Measurements from ENCODE around the gene STN1. TPM values are rescaled to one million over a fixed set of nuclear protein-coding genes. Genes with fewer than 3 reads are reported as not detected.

The STN1 gene
- total and polyA plus RNA-seq, 9 of the 15 experiments (the other 6 are each of a cell fraction or from before 2014, with no cell fraction given): 9.1 to 19.6 (median 13.8) TPM

DNA sequence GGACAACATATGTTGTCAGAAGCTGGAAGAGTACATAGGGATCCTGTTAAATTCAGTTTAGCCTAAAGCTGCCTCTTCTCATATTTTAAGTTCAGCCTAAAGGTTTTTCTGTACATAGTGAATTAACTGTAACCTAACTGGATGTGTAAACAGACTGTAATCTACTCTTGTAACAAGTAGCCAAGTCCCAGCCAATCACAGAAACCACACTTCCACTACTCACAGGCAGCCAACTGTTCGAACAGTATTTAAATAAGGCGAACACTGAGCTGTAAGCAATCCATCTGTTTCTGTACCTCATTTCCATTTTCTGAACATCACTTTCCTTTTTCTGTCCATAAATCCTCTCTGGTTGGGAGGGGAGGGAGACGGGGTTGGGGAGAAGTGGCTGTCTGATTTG is 15.0 kb upstream of the STN1 start:
- in situ Hi-C loops (cut with MboI) (no loop called here), intact Hi-C loops (cut with micrococcal nuclease) (no loop called here)
- no peak overlapping the region for H2AFZ ChIP-seq (ENCODE audit: low read depth, low read length)
- ATAC-seq (no peak), FAIRE-seq (no peak), DNase-seq (ENCODE audit: extremely low read depth in 1 of 4, low spot score in 3 of 4) (no peak)
- BruUV-seq (replicated peaks): no TSS peak
- no peaks in the 10 kb centered on the region for H4K20me1 ChIP-seq (replicated peaks; ENCODE audit: control insufficient read depth, insufficient read depth, low read length)
- H3K9me3 ChIP-seq (replicated peaks; ENCODE audit: control insufficient read depth, insufficient read depth, low read depth, low read length): no peaks in the 10 kb centered on the region
- H3K4me1 ChIP-seq (replicated peaks in 1 of 2; ENCODE audit: control insufficient read depth in 2 of 2, insufficient read depth in 2 of 2, low read length in 2 of 2): peaks cover 0 to 3% of the 10 kb centered on the region in 2 experiments; a peak in 2 of 5 replicates
- 29% methylated on average over 2 of the region's 3 CpGs for WGBS (ENCODE audit: insufficient coverage, low coverage, missing lambda C conversion rate)
- peaks cover 0 to 6% of the 10 kb centered on the region in 2 experiments; a peak in 1 of 5 replicates for H3K27me3 ChIP-seq (ENCODE audit: control insufficient read depth in 2 of 2, insufficient read depth in 2 of 2, low read length in 2 of 2)
- ChIA-PET CTCF (ENCODE audit: low intra/inter-chr PET ratio) (no interaction called here), POLR2A (no interaction called here)
- no peak overlapping the region for H3K9ac ChIP-seq (ENCODE audit: insufficient read depth in 1 of 2, low read depth in 2 of 2, low read length in 2 of 2)
- H3K36me3 ChIP-seq (ENCODE audit: control insufficient read depth, insufficient read depth, low read length): no peaks in the 10 kb centered on the region
- no peaks in the 10 kb centered on the region for H3K79me2 ChIP-seq (ENCODE audit: control insufficient read depth, insufficient read depth, low read length)
- no peak overlapping the region for H3K4me3 ChIP-seq
- no peaks in the 10 kb centered on the region for H3K9me1 ChIP-seq (ENCODE audit: control insufficient read depth, insufficient read depth, low read length)
- TF ChIP-seq NCOA1 (IDR thresholded peaks at IDR 0.05; ENCODE audit: low read depth) (no peak), ZSCAN29 (IDR thresholded peaks at IDR 0.05) (no peak), TFAP4 (CRISPR knock-in tag; IDR thresholded peaks at IDR 0.05; ENCODE audit: borderline replicate concordance) (no peak), ASH1L (IDR thresholded peaks at IDR 0.05; ENCODE audit: borderline replicate concordance, low read depth, partially characterized antibody) (no peak)
- no peak overlapping the region for H3K4me2 ChIP-seq (ENCODE audit: insufficient read depth, low read length)
- no peak overlapping the region for H3K27ac ChIP-seq (ENCODE audit: extremely low read depth, low read depth, low read length)

- Histone ChIP-seq H3K4me1 (replicated peaks in 1 of 2; ENCODE audit: control insufficient read depth in 2 of 2, insufficient read depth in 2 of 2, low read length in 2 of 2) (peaks cover 0 to 3% of the 10 kb centered on the region in 2 experiments; a peak in 2 of 5 replicates), H3K36me3 (ENCODE audit: control insufficient read depth, insufficient read depth, low read length) (no peaks in the 10 kb centered on the region), H4K20me1 (replicated peaks; ENCODE audit: control insufficient read depth, insufficient read depth, low read length) (no peaks in the 10 kb centered on the region), H3K9me1 (ENCODE audit: control insufficient read depth, insufficient read depth, low read length) (no peaks in the 10 kb centered on the region), H3K27me3 (ENCODE audit: control insufficient read depth in 2 of 2, insufficient read depth in 2 of 2, low read length in 2 of 2) (peaks cover 0 to 6% of the 10 kb centered on the region in 2 experiments; a peak in 1 of 5 replicates), H3K9me3 (replicated peaks; ENCODE audit: control insufficient read depth, insufficient read depth, low read depth, low read length) (no peaks in the 10 kb centered on the region), H3K27ac (ENCODE audit: extremely low read depth, low read depth, low read length) (no peak overlapping the region), H2AFZ (ENCODE audit: low read depth, low read length) (no peak overlapping the region), H3K79me2 (ENCODE audit: control insufficient read depth, insufficient read depth, low read length) (no peaks in the 10 kb centered on the region), H3K4me2 (ENCODE audit: insufficient read depth, low read length) (no peak overlapping the region), H3K9ac (ENCODE audit: insufficient read depth in 1 of 2, low read depth in 2 of 2, low read length in 2 of 2) (no peak overlapping the region), H3K4me3 (no peak overlapping the region)
- DNase-seq (ENCODE audit: extremely low read depth in 1 of 4, low spot score in 3 of 4) (no peak), ATAC-seq (no peak), FAIRE-seq (no peak)
- whole genome bisulfite sequencing (ENCODE audit: insufficient coverage, low coverage, missing lambda C conversion rate): 17% methylated on average over 7 of the region's 7 CpGs
- no TSS peak for BruUV-seq (replicated peaks)
- ChIA-PET POLR2A (interaction anchor here (1.0 kb wide), 1 partner anchor 12 kb away, joined by 3 read pairs; no protein-coding TSS in a partner anchor), CTCF (ENCODE audit: low intra/inter-chr PET ratio) (no interaction called here)
- intact Hi-C loops (cut with micrococcal nuclease) (no loop called here), in situ Hi-C loops (cut with MboI) (no loop called here)
- TF ChIP-seq NFYB (IDR thresholded peaks at IDR 0.05; ENCODE audit: extremely low read depth, insufficient read length): no peak
- TF ChIP-seq PHTF2 (CRISPR knock-in tag; IDR thresholded peaks at IDR 0.05): no peak
- no peak for TF ChIP-seq TBP (optimal IDR thresholded peaks at IDR 0.05; ENCODE audit: low read depth, low read length)
- no peak for TF ChIP-seq ZNF165 (CRISPR knock-in tag; IDR thresholded peaks at IDR 0.05; ENCODE audit: borderline replicate concordance)
- TF ChIP-seq CTBP1 (IDR thresholded peaks at IDR 0.05; ENCODE audit: borderline replicate concordance): no peak
- TF ChIP-seq, protein P1, sequence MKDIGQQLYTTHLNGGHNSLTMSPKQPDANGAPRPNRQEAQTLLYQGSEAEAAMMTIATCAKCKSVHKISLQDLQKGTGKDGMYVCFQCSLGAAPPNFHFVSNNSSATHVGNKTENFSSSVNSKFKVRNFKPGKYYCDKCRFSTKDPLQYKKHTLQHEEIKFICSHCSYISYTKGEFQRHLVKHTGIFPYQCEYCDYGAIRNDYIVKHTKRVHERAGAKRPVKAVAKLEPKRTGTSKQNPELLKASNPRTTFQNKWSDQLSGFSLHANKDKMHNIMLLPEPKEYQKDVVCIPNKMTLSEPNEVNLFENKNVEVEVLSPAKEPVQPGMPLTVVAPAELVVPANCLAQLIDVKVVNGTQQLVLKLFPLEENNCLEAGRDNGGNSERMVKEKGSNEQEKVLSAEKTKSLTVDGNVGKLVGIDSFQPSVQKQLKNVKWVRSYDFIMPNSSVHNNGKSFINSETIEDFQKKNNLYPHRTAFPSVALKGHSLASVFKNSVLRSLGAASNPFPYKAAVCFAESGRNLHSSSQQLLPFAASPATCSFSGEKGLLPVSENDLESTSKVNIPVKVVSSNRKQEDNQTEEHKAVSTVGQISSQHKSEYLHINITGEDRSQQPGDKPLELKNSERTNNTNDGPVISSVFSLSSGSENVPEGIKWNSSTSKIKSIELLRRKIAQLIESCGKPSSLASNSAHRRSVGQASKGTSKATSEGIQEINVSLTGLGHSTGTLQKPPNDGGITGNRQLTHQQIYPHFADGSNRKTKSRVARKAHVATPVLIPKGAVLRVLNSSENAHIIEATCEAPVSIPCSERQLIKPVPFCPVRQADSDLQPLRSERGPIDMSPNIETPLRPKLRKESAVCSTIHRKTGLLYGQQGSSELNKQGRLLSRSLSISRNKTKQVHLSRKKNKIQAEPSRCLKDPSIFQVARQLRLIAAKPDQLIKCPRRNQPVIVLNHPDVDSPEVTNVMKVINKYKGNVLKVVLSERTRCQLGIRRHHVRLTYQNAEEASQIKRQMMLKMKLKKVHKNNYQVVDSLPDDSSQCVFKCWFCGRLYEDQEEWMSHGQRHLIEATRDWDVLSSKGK (CRISPR knock-in tag; IDR thresholded peaks at IDR 0.05): no peak
- no peak for TF ChIP-seq STAG1 (CRISPR knock-in tag; IDR thresholded peaks at IDR 0.05; ENCODE audit: borderline replicate concordance)
These were observed 14.3 kb upstream of the STN1 start for GRCh38 chr10:103932271-103932670.

All from K562 (cell line).